RPMI7951 (cell line): ENCODE results near the gene SLC22A17. TPM values are rescaled to one million over a fixed set of nuclear protein-coding genes. Genes with fewer than 3 reads are reported as not detected.
A peak's percentile ranks its signal among the peaks of the same experiment; 100 is the strongest.

Experiments used
- DNase-seq: peaks from one replicate; pipeline ENCODE4 v3.0.0-alpha.2; 2012; ENCODE audit warnings: low read depth
- total RNA-seq: library from RNA; depleted of rRNA; stranded (reverse); fragments of >200 nt; shearing (Covaris generic); gene quantifications from 2 replicates; pipeline ENCODE4 v1.2.3, GENCODE V29; 2014; rRNA removed

Gene SLC22A17
- total RNA-seq, 1 experiment from 2014 or later, result 7.4 TPM

- DNase-seq, result peak; percentile 70
These were observed 44.7 kb downstream of the SLC22A17 start for GRCh38 chr14:23307687-23308644.

DNA sequence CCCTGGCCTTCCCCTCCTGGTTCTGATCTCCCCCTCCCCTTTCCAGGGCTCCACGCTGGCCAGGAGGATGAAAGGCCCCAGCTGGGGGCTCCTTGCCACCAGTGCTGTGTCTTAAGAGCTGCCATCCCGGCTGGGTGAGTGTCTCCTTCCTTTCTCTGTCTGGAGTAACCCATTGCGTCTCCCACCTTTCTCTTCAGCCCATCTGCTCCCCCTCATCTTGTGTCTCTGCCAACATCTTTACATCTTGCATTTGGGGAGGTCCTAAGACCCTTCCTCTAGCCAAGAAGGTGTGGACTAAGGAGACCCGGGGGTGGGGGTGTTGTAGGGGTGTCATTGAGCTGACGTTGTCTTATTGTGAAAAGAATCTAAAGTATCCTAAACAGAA lies 45.5 kb downstream of the SLC22A17 start:
- DNase-seq, result no peak

DNA sequence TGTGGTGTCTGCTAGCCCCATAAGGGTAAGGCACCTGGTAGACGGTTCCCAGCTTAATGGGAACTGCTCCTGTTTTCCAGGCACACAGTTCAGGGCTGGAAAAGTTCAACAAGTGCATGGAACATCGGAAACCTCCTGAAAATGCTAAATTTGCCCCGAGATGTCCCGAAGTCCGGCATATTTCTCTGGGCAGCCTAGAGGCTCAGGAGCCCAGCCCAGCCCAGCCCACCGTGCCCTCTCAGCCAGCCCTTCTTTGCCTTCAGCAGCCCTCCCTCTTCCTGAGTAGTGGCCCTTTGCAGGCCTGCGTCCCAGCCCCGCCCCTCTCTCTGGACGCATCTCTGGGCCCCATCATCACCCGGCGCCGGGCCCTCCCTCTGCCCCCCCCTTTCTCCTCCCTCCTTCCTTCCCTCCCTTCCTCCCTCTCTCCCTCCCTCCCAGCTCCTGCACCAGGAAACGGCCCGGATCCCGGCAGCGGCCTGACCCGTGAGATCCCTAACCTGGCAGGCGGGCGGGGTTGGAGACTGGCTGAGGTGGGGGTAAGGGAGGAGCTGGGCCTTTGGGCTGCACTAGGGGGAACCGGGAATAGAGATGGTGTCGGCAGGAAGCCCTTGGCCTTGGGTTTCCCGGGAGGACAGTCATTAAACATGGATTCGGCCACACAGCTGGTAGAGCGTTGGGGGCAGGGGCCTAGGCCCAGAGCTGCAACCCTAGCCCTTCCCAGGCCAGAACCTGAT lies 46.1 kb downstream of the SLC22A17 start, which contains the start of gene BCL2L2:
BCL2L2 (plus strand) TSS at position 422 of the 734 bp plus-strand sequence. CDS start 935 bp downstream, outside the sequence.
- peak; percentile 88 for DNase-seq

DNA sequence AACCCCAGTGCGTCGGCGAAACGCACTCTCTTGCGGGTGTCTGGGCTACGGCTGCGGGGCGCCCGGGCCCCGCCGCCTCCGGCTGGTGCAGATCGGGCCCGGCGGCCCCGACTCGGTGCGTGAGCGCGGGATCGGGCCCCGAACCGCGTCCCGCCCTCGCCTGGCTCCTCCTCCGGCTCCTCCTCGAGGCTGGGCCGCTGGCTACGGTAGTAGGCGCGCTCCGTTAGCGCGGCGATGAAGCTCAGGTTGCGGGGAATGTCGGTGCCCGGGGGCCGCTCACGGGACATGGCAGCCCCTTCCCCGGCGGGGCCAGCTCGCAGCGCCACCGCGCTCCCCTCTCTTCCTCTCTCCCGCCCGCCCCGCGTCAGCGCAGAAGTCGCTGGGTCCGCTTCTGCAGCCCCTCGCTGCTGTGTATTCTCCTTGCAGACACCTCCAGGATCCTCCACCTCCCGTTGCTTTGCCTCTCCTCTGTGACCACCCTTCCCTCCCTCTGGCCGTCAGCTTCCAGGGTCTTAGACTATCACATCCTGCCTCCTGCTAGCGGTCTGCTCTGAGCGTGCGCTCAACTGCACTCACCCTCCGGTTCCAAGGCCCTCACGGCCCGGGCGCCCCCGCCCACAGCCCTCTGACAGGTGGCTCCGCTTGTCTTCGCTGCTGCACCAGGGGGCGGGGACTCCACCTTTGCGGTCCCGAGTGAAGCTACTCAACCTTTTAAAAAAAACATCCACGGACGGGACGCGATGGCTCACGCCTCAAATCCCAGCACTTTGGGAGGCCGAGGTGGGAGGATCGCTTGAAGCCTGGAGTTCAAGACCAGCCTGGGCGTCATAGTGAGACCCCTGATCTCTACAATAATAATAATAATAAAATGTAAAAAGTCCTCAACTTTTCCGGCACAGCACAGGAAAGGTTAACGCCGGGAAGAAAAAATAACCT lies 50.1 kb downstream of the SLC22A17 start, which contains the start of gene PPP1R3E:
PPP1R3E (minus strand) TSS at position 570 of the 936 bp plus-strand sequence; CDS start at position 287, 283 bp downstream.
- DNase-seq, result peak; percentile 54

DNA sequence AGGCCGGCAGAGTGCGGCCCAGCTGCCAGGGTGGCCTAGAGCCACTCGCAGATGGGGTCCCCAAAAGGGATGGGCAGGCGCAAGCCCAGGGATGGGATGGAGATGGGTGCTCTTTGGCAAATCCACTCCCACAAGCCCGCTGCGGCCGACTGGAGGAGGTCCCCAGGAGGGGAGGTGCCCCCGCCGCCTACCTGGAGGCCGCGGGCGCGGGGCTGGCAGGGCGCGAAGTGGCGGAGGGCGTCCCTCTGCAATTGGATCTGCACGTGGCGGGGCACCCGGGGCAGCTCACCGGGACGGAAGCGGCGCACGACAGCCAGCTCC lies 50.8 kb downstream of the SLC22A17 start:
- DNase-seq, result no peak

DNA sequence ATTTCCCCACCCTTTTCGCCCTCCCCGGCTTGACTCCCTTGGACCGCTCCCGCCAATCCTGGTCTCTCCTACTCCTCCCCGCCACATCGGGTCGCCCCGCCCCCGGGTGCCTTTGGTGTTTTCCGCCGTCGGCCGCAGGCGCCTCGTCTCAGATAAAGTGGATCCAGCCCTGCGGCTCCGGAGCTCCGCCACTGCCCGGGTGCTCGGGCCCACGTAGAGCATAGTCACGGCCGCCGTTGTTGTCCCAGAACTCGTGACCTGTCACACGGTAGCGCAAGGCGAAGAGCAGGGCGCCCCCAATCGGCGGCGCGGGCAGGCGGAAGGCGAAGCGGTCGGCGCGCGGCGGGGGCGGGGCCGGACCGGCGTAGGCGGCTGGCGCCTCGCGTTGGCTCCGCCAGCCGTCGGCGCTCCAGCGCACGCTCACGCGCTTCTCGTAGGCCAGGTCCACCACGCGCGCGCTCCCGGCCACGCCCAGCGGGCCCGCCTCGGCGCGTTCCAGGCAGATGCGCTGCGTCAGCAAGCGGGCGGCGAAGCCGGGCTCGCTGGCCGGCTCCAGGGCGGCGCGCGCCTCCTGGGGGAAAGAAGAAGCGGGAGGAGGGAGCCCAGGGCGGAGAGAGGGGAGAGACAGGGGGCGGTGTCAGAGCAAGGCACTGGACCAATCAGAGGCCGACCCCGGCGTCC lies 51.3 kb downstream of the SLC22A17 start:
- DNase-seq, result peak; percentile 96

GRCh38 chr14:23300687-23301223 lies 51.9 kb downstream of the SLC22A17 start:
- no peak for DNase-seq

GRCh38 chr14:23299986-23300686 lies 52.6 kb downstream of the SLC22A17 start:
- no peak for DNase-seq

GRCh38 chr14:23299211-23299957 lies 53.3 kb downstream of the SLC22A17 start:
- DNase-seq, result peak; percentile 60

DNA sequence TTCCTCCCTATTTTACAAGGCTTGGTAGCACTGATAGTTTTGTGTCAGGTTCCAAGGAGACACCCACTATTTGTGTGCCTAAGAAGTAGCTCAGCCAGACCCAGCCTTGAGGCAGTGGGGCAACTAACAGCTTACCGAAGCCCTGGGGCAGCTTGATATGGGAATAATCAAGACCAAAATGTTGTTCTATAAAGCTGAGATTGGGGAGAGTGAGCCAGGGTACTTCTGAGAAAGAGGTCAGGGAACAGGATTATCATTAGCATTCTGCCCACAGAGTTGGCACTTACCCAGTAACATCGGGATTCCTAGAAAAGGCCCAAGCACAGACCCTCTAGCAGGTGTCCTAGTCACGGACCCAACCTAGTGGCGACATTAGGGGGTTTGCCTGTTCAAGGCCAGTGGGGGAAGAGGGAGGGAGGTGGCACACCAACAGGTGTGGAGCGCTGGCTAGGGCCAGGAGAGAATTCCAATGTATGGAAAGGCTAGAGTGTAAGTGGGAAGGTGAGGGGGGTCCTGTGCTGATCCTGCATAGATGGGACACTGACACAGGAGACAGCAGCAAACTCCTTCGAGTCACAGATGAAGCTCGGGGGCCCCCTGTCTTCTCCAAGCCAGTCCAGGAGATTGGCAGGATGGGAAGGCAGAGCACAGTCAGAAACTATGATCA lies 54.9 kb downstream of the SLC22A17 start:
- no peak for DNase-seq

DNA sequence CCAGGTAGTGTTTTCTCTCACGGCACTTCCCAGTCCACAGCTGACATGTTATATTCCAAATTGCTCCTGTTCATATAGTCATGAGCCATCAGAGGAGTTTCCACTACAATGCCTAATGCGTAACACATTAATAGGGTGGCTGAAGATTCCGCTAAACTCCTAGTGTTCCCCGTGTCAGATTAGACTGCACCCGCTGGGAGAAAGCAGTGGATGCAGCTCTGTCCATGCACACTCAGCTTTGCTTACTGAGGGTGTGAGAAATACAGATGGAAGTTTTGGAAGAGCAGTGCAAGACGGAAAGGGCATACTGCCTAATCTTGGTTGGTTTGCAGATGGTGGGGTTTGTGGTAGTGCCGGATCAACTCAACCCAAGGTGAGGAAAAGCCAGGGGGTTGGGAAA lies 55.6 kb downstream of the SLC22A17 start:
- DNase-seq, result no peak

Other genes with a start within 250 kb of the SLC22A17 start
- gene CIROP, start 247.9 kb downstream of the SLC22A17 start, total RNA-seq, result not detected in 2 replicates
- gene CEBPE, start 233.6 kb downstream of the SLC22A17 start, total RNA-seq, result not detected in 2 replicates
- gene SLC7A8, start 169.2 kb downstream of the SLC22A17 start, total RNA-seq, result 1.6 and 2.8 TPM in 2 replicates
- not detected in 2 replicates for gene RNF212B, start 115.0 kb downstream of the SLC22A17 start, total RNA-seq
- 6.4 and 9.9 TPM in 2 replicates for gene HOMEZ, start 66.8 kb downstream of the SLC22A17 start, total RNA-seq
- 3.0 and 4.3 TPM in 2 replicates for gene PPP1R3E, start 50.0 kb downstream of the SLC22A17 start, total RNA-seq
- 7.1 and 9.5 TPM in 2 replicates for gene BCL2L2, start 46.1 kb downstream of the SLC22A17 start, total RNA-seq
- gene PABPN1, start 31.4 kb downstream of the SLC22A17 start, total RNA-seq, result 45.6 and 49.7 TPM in 2 replicates
- gene EFS, start 12.3 kb upstream of the SLC22A17 start, total RNA-seq, result 2.8 TPM in 2 replicates
- not detected in 2 replicates for gene IL25, start 19.9 kb upstream of the SLC22A17 start, total RNA-seq
- 0.49 and 0.60 TPM in 2 replicates for gene CMTM5, start 24.2 kb upstream of the SLC22A17 start, total RNA-seq
- gene MYH6, start 55.4 kb upstream of the SLC22A17 start, total RNA-seq, result not detected in 2 replicates
- not detected in 2 replicates for gene MYH7, start 82.8 kb upstream of the SLC22A17 start, total RNA-seq
- gene NGDN, start 116.8 kb upstream of the SLC22A17 start, total RNA-seq, result 51.5 and 55.2 TPM in 2 replicates
- not detected in 2 replicates for gene ZFHX2, start 198.9 kb upstream of the SLC22A17 start, total RNA-seq
- 8.4 and 12.4 TPM in 2 replicates for gene THTPA, start 203.4 kb upstream of the SLC22A17 start, total RNA-seq
- 7.5 and 7.8 TPM in 2 replicates for gene AP1G2, start 214.9 kb upstream of the SLC22A17 start, total RNA-seq
- under 0.01 TPM in 1 of 2 replicates, not detected in the other for gene JPH4, start 225.9 kb upstream of the SLC22A17 start, total RNA-seq